Subcutaneous adipose tissue (tissue), 4 donors: ENCODE results near the gene FAM181B. TPM values are rescaled to one million over a fixed set of nuclear protein-coding genes. Genes with fewer than 3 reads are reported as not detected.

Experiments used
- CTCF ChIP-seq: fragments of 450-650 bp; IDR thresholded peaks from one replicate; pipeline ENCODE4 v1.5.1; 2016; ENCODE audit warnings: low read depth, mild to moderate bottlenecking, control low read depth, antibody characterized with exemption, moderate library complexity
- total RNA-seq, 4 donors: library from RNA; depleted of rRNA; stranded (reverse); fragments of >200 nt; gene quantifications; one replicate each; pipeline ENCODE4 v1.1.0, GENCODE V29; 2016

The FAM181B gene
- total RNA-seq, 4 donors from 2014 or later: 0.19 to 0.22 TPM; not detected in 2

- TF ChIP-seq CTCF: no peak
These were observed 14.1 kb downstream of the FAM181B start for GRCh38 chr11:82719361-82720105.

- TF ChIP-seq CTCF: no peak
These were observed 14.8 kb downstream of the FAM181B start for GRCh38 chr11:82718821-82719220.

GRCh38 chr11:82718307-82718706 is 15.4 kb downstream of the FAM181B start:
- no peak for TF ChIP-seq CTCF

- TF ChIP-seq CTCF: no peak
These were observed 19.1 kb downstream of the FAM181B start for GRCh38 chr11:82714346-82715174.

GRCh38 chr11:82711648-82712047 is 22.0 kb downstream of the FAM181B start:
- TF ChIP-seq CTCF: no peak

- no peak for TF ChIP-seq CTCF
These were observed 29.9 kb downstream of the FAM181B start for GRCh38 chr11:82703796-82704195.

GRCh38 chr11:82703226-82703625 is 30.4 kb downstream of the FAM181B start:
- no peak for TF ChIP-seq CTCF
